Spleen (tissue), 7 donors: Measurements from ENCODE around the gene CREB3L2.

Experiments
- CTCF ChIP-seq, 11 experiments: fragments of 200-600 bp in 7 of 11; fragments of 450-650 bp in 4 of 11; sonication (generic) in 4 of 11; IDR thresholded peaks in 8 of 11; conservative IDR thresholded peaks in 3 of 11; 1 replicate in 7 of 11; 2 replicates in 4 of 11; pipeline versions ENCODE4 v1.4.0 to v1.8.0; 2016 to 2021; ENCODE audit warnings: antibody characterized with exemption in 11 of 11, inconsistent platforms in 4 of 11, mild to moderate bottlenecking in 1 of 11
- POLR2AphosphoS5 ChIP-seq, 3 donors: sonication (generic); formaldehyde crosslinking; IDR thresholded peaks; one replicate each; pipeline ENCODE4 v1.5.1; 2017; ENCODE audit warnings: antibody characterized with exemption in 3 of 3
- donor health status: DM: no; HTN: no; CAD: no; lungs with moderate emphysema.
- donor health status: DM: no; HTN: no; CAD: no.
- donor health status: DM: no; HTN: no; CAD: no.

GRCh38 chr7:137915266-137915665 is 86.6 kb downstream of the CREB3L2 start:
- TF ChIP-seq POLR2AphosphoS5 (IDR thresholded peaks at IDR 0.05) (no peak), CTCF (IDR thresholded peaks at IDR 0.05 in 8 of 11, conservative IDR thresholded peaks at IDR 0.05 in 3 of 11) (no peak)
